Transverse colon (tissue), 4 donors: Measurements from ENCODE around the gene GZMM.

Experiments
- CTCF ChIP-seq, 5 experiments: fragments of 200-600 bp in 3 of 5; fragments of 450-650 bp in 2 of 5; sonication (generic) in 3 of 5; IDR thresholded peaks; 1 replicate in 2 of 5; 2 replicates in 3 of 5; pipeline ENCODE4 v1.5.1; 2016 to 2017; ENCODE audit warnings: antibody characterized with exemption in 5 of 5, inconsistent platforms in 3 of 5, mild to moderate bottlenecking in 2 of 5, moderate library complexity in 1 of 5
- POLR2A ChIP-seq: fragments of 450-650 bp; IDR thresholded peaks from one replicate; pipeline ENCODE4 v1.6.1; 2016; ENCODE audit warnings: antibody characterized with exemption, mild to moderate bottlenecking, moderate library complexity
- POLR2AphosphoS5 ChIP-seq, 3 donors: sonication (generic); formaldehyde crosslinking; IDR thresholded peaks; one replicate each; pipeline ENCODE4 v1.6.1; 2016; ENCODE audit warnings: antibody characterized with exemption in 3 of 3

- no peak for TF ChIP-seq POLR2A
- no peak for TF ChIP-seq CTCF (IDR thresholded peaks at IDR 0.05)
- TF ChIP-seq POLR2AphosphoS5 (IDR thresholded peaks at IDR 0.05) = no peak
Measured at GRCh38 chr19:513368-514165, 30.3 kb upstream of the GZMM start.
